Measurements from ENCODE around the gene ACCS.

DNA sequence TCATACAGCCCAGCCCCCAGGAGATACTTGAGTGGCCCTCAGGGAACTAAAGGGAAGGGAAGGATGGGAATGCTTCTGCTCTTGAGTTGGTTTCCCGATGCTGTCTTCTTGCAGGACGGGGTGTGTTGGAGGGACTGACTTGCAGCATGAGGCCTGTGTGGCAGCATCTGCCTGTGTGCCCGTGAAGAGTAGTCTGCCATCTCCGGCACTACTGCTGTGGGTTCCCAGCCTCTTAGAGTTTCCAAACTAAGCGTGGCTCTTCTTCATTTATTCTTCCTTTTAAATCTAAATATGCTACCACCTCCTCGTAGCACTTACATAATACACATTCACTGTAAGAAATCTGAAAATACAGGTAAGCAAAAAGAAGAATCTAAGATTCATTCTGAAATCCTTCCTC lies 42.2 kb downstream of the ACCS start:
- no peak for TF ChIP-seq GATA2 (IDR thresholded peaks at IDR 0.05; ENCODE audit: low read depth, low read length)
- TF ChIP-seq GATA3 (IDR thresholded peaks at IDR 0.05; ENCODE audit: low read depth, low read length), result no peak

Measured in SH-SY5Y (cell line).